A673 (cell line): Measurements from ENCODE around the gene PCNX3. TPM values are rescaled to one million over a fixed set of nuclear protein-coding genes. Genes with fewer than 3 reads are reported as not detected.

Experiments used
- BruUV-seq: library from RNA; stranded (reverse); fragments of 400-500 nt; replicated peaks from 2 replicates; lab custom pipeline; 2021; lab: Mats Ljungman, UMichigan
- CTCF ChIA-PET: fragments of 300-600 bp; sonication (Branson Sonifier 250); formaldehyde crosslinking; loops from one replicate; lab custom pipeline; 2022; ENCODE audit warnings: antibody characterized with exemption; lab: Charles Lee
- POLR2A ChIA-PET: fragments of 300-600 bp; sonication (Branson Sonifier 250); formaldehyde crosslinking; loops from one replicate; lab custom pipeline; 2022; ENCODE audit warnings: antibody characterized with exemption; ENCODE audit not compliant: low non-redundant PET; lab: Charles Lee
- DNase-seq: peaks from one replicate; pipeline ENCODE4 v3.0.0-alpha.2; 2015; ENCODE audit warnings: low spot score
- H3K27ac ChIP-seq: fragments of 200-600 bp; sonication (generic); 2 replicates; pipeline ENCODE4 v1.5.1; 2016; ENCODE audit warnings: mixed run types, low read depth, mild to moderate bottlenecking, mixed read lengths, antibody characterized with exemption, low read length; ENCODE audit not compliant: poor library complexity, severe bottlenecking
- H3K27me3 ChIP-seq: fragments of 200-600 bp; sonication (generic); replicated peaks from 2 replicates; pipeline ENCODE4 v1.6.1; 2017; ENCODE audit warnings: mixed run types, low read depth, mild to moderate bottlenecking, mixed read lengths, antibody characterized with exemption, low read length; ENCODE audit not compliant: insufficient read depth, poor library complexity
- H3K36me3 ChIP-seq: fragments of 200-600 bp; sonication (generic); 2 replicates; pipeline ENCODE4 v1.6.1; 2016; ENCODE audit warnings: mixed run types, mild to moderate bottlenecking, mixed read lengths, antibody characterized with exemption, low read length; ENCODE audit not compliant: insufficient read depth, poor library complexity, severe bottlenecking
- H3K4me1 ChIP-seq: fragments of 200-600 bp; sonication (generic); 2 replicates; pipeline ENCODE4 v1.6.1; 2017; ENCODE audit warnings: mixed run types, mild to moderate bottlenecking, mixed read lengths, antibody characterized with exemption, low read length; ENCODE audit not compliant: insufficient read depth, poor library complexity, severe bottlenecking
- H3K4me3 ChIP-seq: fragments of 200-600 bp; sonication (generic); 2 replicates; pipeline ENCODE4 v1.5.1; 2016; ENCODE audit warnings: low read depth, mixed run types, mild to moderate bottlenecking, mixed read lengths, low read length; ENCODE audit not compliant: poor library complexity, severe bottlenecking
- H3K9me3 ChIP-seq: fragments of 200-600 bp; sonication (generic); 2 replicates; pipeline ENCODE4 v1.6.1; 2016; ENCODE audit warnings: mixed run types, low read depth, mild to moderate bottlenecking, mixed read lengths, antibody characterized with exemption, low read length; ENCODE audit not compliant: poor library complexity, severe bottlenecking
- CTCF ChIP-seq: fragments of 300-800, 200-600 bp; sonication (generic); conservative IDR thresholded peaks from 2 replicates; pipeline ENCODE4 v1.5.1; 2017; ENCODE audit warnings: low read depth, mild to moderate bottlenecking, antibody characterized with exemption, low read length, moderate library complexity, mixed read lengths
- EZH2 ChIP-seq: fragments of 200-600 bp; sonication (generic); IDR thresholded peaks from 2 replicates; pipeline ENCODE4 v1.6.1; 2017; ENCODE audit warnings: borderline replicate concordance, low read depth, mild to moderate bottlenecking, mixed read lengths, antibody characterized with exemption, low read length; ENCODE audit not compliant: poor library complexity, severe bottlenecking
- intact Hi-C: fragments of 100-400 bp; cut with micrococcal nuclease; formaldehyde crosslinking; loops from one replicate; pipeline ENCODE4 v1.10.0; 2022; ENCODE audit not compliant: unreplicated experiment
- total RNA-seq: library from RNA; stranded (reverse); gene quantifications from 2 replicates; pipeline ENCODE4 v1.2.3, GENCODE V29; 2021

Gene PCNX3
- total RNA-seq, 1 experiment from 2014 or later: 68.0 TPM

GRCh38 chr11:65580756-65581155 lies 34.8 kb upstream of the PCNX3 start:
- Histone ChIP-seq H3K4me1 (peaks cover 13% of the 10 kb centered on the region), H3K4me3 (no peak overlapping the region), H3K27me3 (no peaks in the 10 kb centered on the region), H3K27ac (no peak overlapping the region), H3K36me3 (peaks cover 7% of the 10 kb centered on the region), H3K9me3 (no peaks in the 10 kb centered on the region)
- TF ChIP-seq EZH2 (no peak), CTCF (no peak)
- POLR2A ChIA-PET: no interaction called here
- BruUV-seq: no TSS peak
- CTCF ChIA-PET: no interaction called here
- intact Hi-C loops: no loop called here
- DNase-seq: no peak

GRCh38 chr11:65581928-65582327 lies 33.6 kb upstream of the PCNX3 start:
- TF ChIP-seq EZH2: no peak
- no peak for TF ChIP-seq CTCF
- Histone ChIP-seq H3K4me1 (peaks cover 5% of the 10 kb centered on the region), H3K27me3 (no peaks in the 10 kb centered on the region), H3K9me3 (no peaks in the 10 kb centered on the region), H3K27ac (no peak overlapping the region), H3K4me3 (no peak overlapping the region), H3K36me3 (peaks cover 7% of the 10 kb centered on the region)
- ChIA-PET CTCF (interaction anchor here (0.6 kb wide), 1 partner anchor 188 kb away, joined by 6 read pairs; no protein-coding TSS in a partner anchor), POLR2A (no interaction called here)
- no peak for DNase-seq
- no TSS peak for BruUV-seq
- intact Hi-C loops: no loop called here

GRCh38 chr11:65583589-65583988 lies 32.0 kb upstream of the PCNX3 start:
- Histone ChIP-seq H3K4me3 (no peak overlapping the region), H3K4me1 (no peaks in the 10 kb centered on the region), H3K27me3 (no peaks in the 10 kb centered on the region), H3K36me3 (peaks cover 7% of the 10 kb centered on the region), H3K9me3 (no peaks in the 10 kb centered on the region), H3K27ac (peak overlapping the region; percentile 40)
- POLR2A ChIA-PET: no interaction called here
- no peak for DNase-seq
- CTCF ChIA-PET: no interaction called here
- intact Hi-C loops: no loop called here
- no TSS peak for BruUV-seq
- TF ChIP-seq CTCF (no peak), EZH2 (no peak)
